ENCODE data around the gene DNER. TPM values are rescaled to one million over a fixed set of nuclear protein-coding genes. Genes with fewer than 3 reads are reported as not detected.

The DNER gene
- total RNA-seq, 3 donors from 2014 or later (not counting 1 experiment from before 2014, with no cell fraction given): not detected

DNA sequence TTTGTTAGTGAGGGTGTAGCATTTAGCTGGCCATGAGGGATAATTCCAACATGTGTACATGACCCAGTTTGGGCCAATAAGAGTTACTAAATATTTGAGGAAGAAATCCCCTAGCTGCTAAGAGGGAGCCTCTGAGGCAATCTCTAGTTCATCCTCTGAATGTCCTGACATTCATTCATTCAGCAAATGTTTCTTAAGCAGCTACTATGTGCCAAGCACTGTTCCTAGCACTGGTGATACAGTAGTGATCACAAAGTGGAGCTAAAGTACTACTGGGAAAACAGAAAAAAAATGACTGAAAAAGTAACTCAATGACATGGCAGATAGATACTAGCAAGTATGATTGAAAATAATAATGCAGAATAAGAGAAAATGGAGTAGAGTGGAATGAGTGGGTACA, 363.5 kb downstream of the DNER start:
- no peaks in the 10 kb centered on the region for H3K4me1 ChIP-seq (ENCODE audit: control insufficient read depth, insufficient read depth, low read length)
- no peak overlapping the region for H3K4me3 ChIP-seq (ENCODE audit: low read length)
- Mint-ChIP-seq H3K4me3 (no peak overlapping the region), H3K27ac (no peak overlapping the region), H3K9me3 (peaks cover 6% of the 10 kb centered on the region in 2 donors), H3K4me1 (no peaks in the 10 kb centered on the region), H3K36me3 (no peaks in the 10 kb centered on the region), H3K27me3 (ENCODE audit: low read depth in 2 of 2) (no peaks in the 10 kb centered on the region)
- intact Hi-C loops (cut with micrococcal nuclease): no loop called here
- ATAC-seq: no peak
- H3K27me3 ChIP-seq (ENCODE audit: control insufficient read depth, insufficient read depth, low read length): no peaks in the 10 kb centered on the region
- H3K27ac ChIP-seq (ENCODE audit: low read length): no peak overlapping the region
- H3K9me3 ChIP-seq (ENCODE audit: control insufficient read depth, insufficient read depth, low read length): no peaks in the 10 kb centered on the region
- no peaks in the 10 kb centered on the region for H3K36me3 ChIP-seq (ENCODE audit: control insufficient read depth, insufficient read depth, low read length)
- DNase-seq: no peak
- TF ChIP-seq, protein P1, sequence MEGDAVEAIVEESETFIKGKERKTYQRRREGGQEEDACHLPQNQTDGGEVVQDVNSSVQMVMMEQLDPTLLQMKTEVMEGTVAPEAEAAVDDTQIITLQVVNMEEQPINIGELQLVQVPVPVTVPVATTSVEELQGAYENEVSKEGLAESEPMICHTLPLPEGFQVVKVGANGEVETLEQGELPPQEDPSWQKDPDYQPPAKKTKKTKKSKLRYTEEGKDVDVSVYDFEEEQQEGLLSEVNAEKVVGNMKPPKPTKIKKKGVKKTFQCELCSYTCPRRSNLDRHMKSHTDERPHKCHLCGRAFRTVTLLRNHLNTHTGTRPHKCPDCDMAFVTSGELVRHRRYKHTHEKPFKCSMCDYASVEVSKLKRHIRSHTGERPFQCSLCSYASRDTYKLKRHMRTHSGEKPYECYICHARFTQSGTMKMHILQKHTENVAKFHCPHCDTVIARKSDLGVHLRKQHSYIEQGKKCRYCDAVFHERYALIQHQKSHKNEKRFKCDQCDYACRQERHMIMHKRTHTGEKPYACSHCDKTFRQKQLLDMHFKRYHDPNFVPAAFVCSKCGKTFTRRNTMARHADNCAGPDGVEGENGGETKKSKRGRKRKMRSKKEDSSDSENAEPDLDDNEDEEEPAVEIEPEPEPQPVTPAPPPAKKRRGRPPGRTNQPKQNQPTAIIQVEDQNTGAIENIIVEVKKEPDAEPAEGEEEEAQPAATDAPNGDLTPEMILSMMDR (IDR thresholded peaks at IDR 0.05): no peak

GRCh38 chr2:229350117-229350805, 364.1 kb downstream of the DNER start:
- DNase-seq (no peak), ATAC-seq (no peak)
- no peaks in the 10 kb centered on the region for H3K9me3 ChIP-seq (ENCODE audit: control insufficient read depth, insufficient read depth, low read length)
- no peaks in the 10 kb centered on the region for H3K27me3 Mint-ChIP-seq (ENCODE audit: low read depth in 2 of 2)
- no peaks in the 10 kb centered on the region for H3K27me3 ChIP-seq (ENCODE audit: control insufficient read depth, insufficient read depth, low read length)
- no peaks in the 10 kb centered on the region for H3K4me1 Mint-ChIP-seq
- H3K4me1 ChIP-seq (ENCODE audit: control insufficient read depth, insufficient read depth, low read length): no peaks in the 10 kb centered on the region
- H3K36me3 Mint-ChIP-seq: no peaks in the 10 kb centered on the region
- H3K27ac Mint-ChIP-seq: no peak overlapping the region
- peaks cover 6% of the 10 kb centered on the region in 2 donors for H3K9me3 Mint-ChIP-seq
- TF ChIP-seq, protein P1 (IDR thresholded peaks at IDR 0.05): no peak
- no peaks in the 10 kb centered on the region for H3K36me3 ChIP-seq (ENCODE audit: control insufficient read depth, insufficient read depth, low read length)
- intact Hi-C loops (cut with micrococcal nuclease): no loop called here
- 85% methylated on average over 8 of the region's 9 CpGs for WGBS (ENCODE audit: insufficient coverage)
- H3K27ac ChIP-seq (ENCODE audit: low read length): no peak overlapping the region
- H3K4me3 ChIP-seq (ENCODE audit: low read length): no peak overlapping the region
- no peak overlapping the region for H3K4me3 Mint-ChIP-seq

DNA sequence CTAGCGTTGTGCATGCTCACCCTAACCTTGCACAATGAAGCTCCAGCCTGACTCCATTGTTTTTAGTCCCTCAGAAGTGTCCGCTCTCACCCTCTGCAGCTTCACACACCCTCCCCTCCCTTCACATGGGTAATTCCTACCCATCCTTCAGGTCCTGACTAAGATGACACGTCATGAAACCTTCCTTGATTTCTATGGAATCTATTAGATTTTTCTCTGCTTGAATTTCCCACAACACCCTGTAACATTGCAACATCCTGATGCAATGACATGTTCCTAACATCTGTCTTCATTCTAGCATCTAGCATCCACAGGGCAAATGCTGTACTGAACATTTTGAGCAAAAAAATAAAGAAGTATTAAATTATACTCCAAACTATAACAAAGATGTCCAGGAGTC, 366.2 kb downstream of the DNER start:
- H3K27me3 Mint-ChIP-seq (ENCODE audit: low read depth in 2 of 2): no peaks in the 10 kb centered on the region

More for the DNA sequence above, 366.2 kb downstream of the DNER start:
- H3K27ac ChIP-seq (ENCODE audit: low read length): no peak overlapping the region
- no peaks in the 10 kb centered on the region for H3K4me1 ChIP-seq (ENCODE audit: control insufficient read depth, insufficient read depth, low read length)
- Mint-ChIP-seq H3K27ac (no peak overlapping the region), H3K9me3 (peaks cover 4 to 6% of the 10 kb centered on the region in 2 donors), H3K4me3 (no peak overlapping the region), H3K4me1 (no peaks in the 10 kb centered on the region), H3K36me3 (no peaks in the 10 kb centered on the region)
- intact Hi-C loops (cut with micrococcal nuclease): no loop called here
- no peaks in the 10 kb centered on the region for H3K36me3 ChIP-seq (ENCODE audit: control insufficient read depth, insufficient read depth, low read length)
- no peaks in the 10 kb centered on the region for H3K27me3 ChIP-seq (ENCODE audit: control insufficient read depth, insufficient read depth, low read length)
- 77% methylated on average over 3 of the region's 3 CpGs for WGBS (ENCODE audit: insufficient coverage)
- no peaks in the 10 kb centered on the region for H3K9me3 ChIP-seq (ENCODE audit: control insufficient read depth, insufficient read depth, low read length)
- H3K4me3 ChIP-seq (ENCODE audit: low read length): no peak overlapping the region
- no peak for DNase-seq
- TF ChIP-seq, protein P1 (IDR thresholded peaks at IDR 0.05): no peak
- ATAC-seq: no peak

All from natural killer cell (primary cell).